ENCODE data around the gene IER5L. TPM values are rescaled to one million over a fixed set of nuclear protein-coding genes. Genes with fewer than 3 reads are reported as not detected.
"Not testable (repeated sequence)": the region's sequence is repeated elsewhere in the genome, so short reads cannot be mapped to it uniquely, and the experiment has no call there.

Gene IER5L
- total and polyA plus RNA-seq, 7 donors = 2.3 to 17.4 (median 6.7) TPM

DNA sequence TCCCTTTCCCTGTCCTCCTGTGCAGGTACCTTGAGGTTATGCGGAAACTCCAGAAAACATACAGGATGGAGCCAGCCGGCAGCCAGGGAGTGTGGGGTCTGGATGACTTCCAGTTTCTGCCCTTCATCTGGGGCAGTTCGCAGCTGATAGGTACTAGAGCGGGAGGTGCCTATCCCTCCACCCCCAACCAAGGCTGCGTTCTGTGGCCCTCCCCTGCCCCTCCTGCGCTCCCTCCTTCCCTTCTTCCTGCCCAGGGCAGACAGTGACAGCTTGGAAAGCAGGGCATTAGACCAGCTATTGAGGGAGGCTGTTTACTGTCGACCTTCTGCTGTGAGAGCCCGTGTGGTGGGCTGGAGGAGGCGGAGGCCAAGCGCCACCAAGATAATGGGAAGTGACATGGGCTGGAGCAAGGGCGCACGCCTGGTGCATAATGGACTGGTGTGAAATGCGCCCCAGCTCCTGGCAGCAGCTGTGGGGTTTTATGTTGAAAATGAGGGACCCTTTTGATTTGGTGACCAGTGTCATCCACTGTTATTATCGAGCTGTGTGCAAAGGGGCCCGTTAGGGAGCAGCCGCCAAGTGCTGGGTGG is 41.5 kb downstream of the IER5L start:
- no peak for TF ChIP-seq EP300 (IDR thresholded peaks at IDR 0.05)
- TF ChIP-seq, protein P1, sequence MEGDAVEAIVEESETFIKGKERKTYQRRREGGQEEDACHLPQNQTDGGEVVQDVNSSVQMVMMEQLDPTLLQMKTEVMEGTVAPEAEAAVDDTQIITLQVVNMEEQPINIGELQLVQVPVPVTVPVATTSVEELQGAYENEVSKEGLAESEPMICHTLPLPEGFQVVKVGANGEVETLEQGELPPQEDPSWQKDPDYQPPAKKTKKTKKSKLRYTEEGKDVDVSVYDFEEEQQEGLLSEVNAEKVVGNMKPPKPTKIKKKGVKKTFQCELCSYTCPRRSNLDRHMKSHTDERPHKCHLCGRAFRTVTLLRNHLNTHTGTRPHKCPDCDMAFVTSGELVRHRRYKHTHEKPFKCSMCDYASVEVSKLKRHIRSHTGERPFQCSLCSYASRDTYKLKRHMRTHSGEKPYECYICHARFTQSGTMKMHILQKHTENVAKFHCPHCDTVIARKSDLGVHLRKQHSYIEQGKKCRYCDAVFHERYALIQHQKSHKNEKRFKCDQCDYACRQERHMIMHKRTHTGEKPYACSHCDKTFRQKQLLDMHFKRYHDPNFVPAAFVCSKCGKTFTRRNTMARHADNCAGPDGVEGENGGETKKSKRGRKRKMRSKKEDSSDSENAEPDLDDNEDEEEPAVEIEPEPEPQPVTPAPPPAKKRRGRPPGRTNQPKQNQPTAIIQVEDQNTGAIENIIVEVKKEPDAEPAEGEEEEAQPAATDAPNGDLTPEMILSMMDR (IDR thresholded peaks at IDR 0.05) = no peak
- no peak for TF ChIP-seq POLR2AphosphoS5 (IDR thresholded peaks at IDR 0.05)
- no peak for TF ChIP-seq POLR2A (IDR thresholded peaks at IDR 0.05)
- DNase-seq = no peak
- no peaks in the 10 kb centered on the region for H3K9me3 ChIP-seq
- H3K36me3 ChIP-seq = peaks cover 0 to 49% (median 13%) of the 10 kb centered on the region in 4 donors
- no peaks in the 10 kb centered on the region for H3K27me3 ChIP-seq
- peaks cover 0 to 39% (median 32%) of the 10 kb centered on the region in 4 donors for H3K4me1 ChIP-seq
- peak overlapping the region in 1 of 4 donors; percentile 100 for H3K27ac ChIP-seq
- no peak overlapping the region for H3K4me3 ChIP-seq
- 86 to 89% methylated on average over 16 of the region's 16 CpGs for WGBS, 2 donors
- intact Hi-C loops (cut with DNase I) = no loop called here

DNA sequence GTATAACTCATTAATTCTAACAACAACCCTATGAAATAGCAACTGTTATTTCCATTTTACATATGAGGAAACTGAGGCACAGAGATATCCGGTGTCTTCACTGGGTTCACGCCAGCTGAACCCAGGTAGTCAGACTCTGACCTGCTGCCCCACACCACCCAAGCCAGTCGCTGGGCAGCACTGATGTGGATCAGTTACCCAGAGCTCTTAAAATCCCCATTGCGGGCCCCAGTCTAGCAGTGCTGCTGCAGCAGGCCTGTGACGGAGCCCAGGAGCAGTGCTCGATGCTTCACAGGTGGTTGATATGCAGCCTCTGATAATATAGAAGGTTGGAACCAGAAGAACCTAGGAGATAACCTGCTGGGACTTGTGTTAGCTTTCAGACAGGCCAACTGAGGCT is 42.6 kb downstream of the IER5L start:
- intact Hi-C loops (cut with DNase I) = no loop called here
- WGBS, 2 donors = 90 to 94% methylated on average over 6 of the region's 6 CpGs
- no peaks in the 10 kb centered on the region for H3K27me3 ChIP-seq

DNA sequence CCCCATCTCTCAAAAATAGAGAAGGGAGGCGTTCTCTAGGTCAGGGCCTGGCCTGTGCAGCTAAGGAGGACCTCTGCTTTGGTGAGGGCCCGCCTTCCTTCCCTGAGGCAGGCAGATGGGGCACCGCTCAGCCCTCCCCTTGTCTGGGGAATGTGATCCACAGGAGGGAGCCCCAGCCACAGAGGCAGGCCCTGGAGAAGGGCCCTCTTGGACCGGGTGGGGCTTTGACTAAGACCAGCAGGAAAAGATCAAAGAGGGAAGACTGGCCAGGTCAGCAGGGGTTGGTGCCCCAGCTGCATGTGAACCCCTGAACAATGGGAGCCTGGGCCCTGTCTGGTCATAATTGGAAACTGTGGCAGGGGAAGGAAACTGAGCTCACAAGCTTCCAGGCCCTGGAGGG is 45.0 kb downstream of the IER5L start:
- Histone ChIP-seq H3K9me3 (no peaks in the 10 kb centered on the region), H3K4me3 (no peak overlapping the region), H3K4me1 (peaks cover 0 to 9% (median 5%) of the 10 kb centered on the region in 4 donors), H3K27ac (no peak overlapping the region), H3K27me3 (no peaks in the 10 kb centered on the region), H3K36me3 (peaks cover 0 to 69% (median 13%) of the 10 kb centered on the region in 4 donors)
- WGBS, 2 donors = 89 to 94% methylated on average over 4 of the region's 4 CpGs
- intact Hi-C loops (cut with DNase I) = loop anchor here (2.0 to 5.0 kb wide), 2 partner anchors 109 to 488 kb away; partner anchors contain the start of gene C9orf50
- no peak for TF ChIP-seq EP300 (IDR thresholded peaks at IDR 0.05)
- no peak for TF ChIP-seq POLR2AphosphoS5 (IDR thresholded peaks at IDR 0.05)
- TF ChIP-seq, protein P1 (IDR thresholded peaks at IDR 0.05) = no peak
- no peak for TF ChIP-seq POLR2A (IDR thresholded peaks at IDR 0.05)
- DNase-seq = no peak

More for the DNA sequence above, 42.6 kb downstream of the IER5L start:
- Histone ChIP-seq H3K4me1 (peaks cover 0 to 31% (median 24%) of the 10 kb centered on the region in 4 donors), H3K9me3 (no peaks in the 10 kb centered on the region), H3K36me3 (peaks cover 0 to 59% (median 13%) of the 10 kb centered on the region in 4 donors), H3K4me3 (no peak overlapping the region), H3K27ac (no peak overlapping the region)
- no peak for TF ChIP-seq POLR2AphosphoS5 (IDR thresholded peaks at IDR 0.05)
- DNase-seq = no peak

DNA sequence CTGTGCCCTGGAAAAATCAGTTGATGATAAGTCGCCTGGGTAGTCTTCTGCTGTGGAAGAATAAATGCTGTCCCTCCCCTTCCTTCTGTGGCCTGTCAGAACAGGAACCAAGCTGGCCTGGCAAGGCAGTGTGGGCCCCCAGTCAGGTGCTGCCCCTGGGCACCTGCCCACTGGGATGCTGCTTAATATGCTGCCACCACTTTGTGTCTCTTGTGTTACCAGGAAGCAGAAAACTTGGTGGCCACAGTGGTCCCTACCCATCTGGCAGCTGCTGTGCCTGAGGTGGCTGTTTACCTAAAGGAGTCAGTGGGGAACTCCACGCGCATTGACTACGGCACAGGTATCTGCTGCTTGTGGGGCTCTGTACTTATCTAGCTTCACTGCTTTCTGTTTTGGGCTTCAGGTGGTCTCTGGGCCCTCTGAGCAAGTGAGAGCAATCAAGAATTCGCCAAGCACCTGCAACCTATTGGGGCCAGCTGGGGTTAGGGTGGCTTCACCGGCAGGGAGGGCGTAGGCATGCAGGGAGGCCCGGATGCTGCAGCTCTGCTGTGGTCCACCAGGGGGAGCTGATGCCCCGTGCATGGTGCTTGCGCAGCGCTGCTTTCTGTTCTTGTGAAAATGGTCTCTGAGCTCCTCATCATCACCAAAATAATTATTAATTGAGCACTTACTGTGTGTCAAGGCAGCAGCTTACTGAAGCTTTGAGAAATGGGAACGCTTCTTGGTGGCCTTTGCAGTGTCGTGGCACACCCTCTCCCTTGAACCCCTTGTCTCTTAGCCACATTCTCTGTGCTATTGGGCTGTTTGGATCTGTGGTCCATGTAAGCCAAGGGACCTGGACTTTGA is 46.5 kb downstream of the IER5L start:
- 41 to 46% methylated on average over 13 of the region's 13 CpGs for WGBS, 2 donors
- TF ChIP-seq POLR2A (IDR thresholded peaks at IDR 0.05) (no peak), POLR2AphosphoS5 (IDR thresholded peaks at IDR 0.05) (no peak), EP300 (IDR thresholded peaks at IDR 0.05) (no peak)
- TF ChIP-seq, protein P1 (IDR thresholded peaks at IDR 0.05) = peak; percentile 92 to 99 (median 96)
- Histone ChIP-seq H3K36me3 (peaks cover 0 to 62% (median 7%) of the 10 kb centered on the region in 4 donors), H3K27ac (peak overlapping the region in 1 of 4 donors; percentile 26), H3K9me3 (no peaks in the 10 kb centered on the region), H3K4me1 (peaks cover 0 to 6% (median 2%) of the 10 kb centered on the region in 4 donors), H3K4me3 (no peak overlapping the region), H3K27me3 (no peaks in the 10 kb centered on the region)
- peak; percentile 90 for DNase-seq
- intact Hi-C loops (cut with DNase I) = loop anchor here (2.0 to 5.0 kb wide), 3 partner anchors 111 to 651 kb away; partner anchors contain the start of gene C9orf50

DNA sequence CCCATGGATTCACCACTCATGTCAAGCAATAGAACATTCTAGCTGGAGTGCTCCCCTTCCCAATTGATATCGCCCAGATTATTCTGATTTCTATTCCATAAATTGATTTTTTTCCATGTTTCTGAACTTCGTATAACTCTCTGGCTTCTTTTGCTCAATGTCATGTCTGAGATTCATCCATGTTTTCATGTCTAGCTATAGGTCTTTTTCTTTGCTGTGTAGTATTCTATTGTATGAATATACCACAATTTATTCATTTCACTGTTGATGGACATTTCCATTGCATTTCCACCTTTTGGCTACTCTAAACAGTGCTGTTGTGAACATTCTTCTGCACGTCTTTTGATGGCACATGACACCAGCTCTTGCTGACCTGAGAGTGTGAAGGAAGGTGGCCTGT is 47.3 kb downstream of the IER5L start:
- WGBS, 2 donors = 65 to 82% methylated on average over 3 of the region's 3 CpGs
- H3K27me3 ChIP-seq = no peaks in the 10 kb centered on the region
- intact Hi-C loops (cut with DNase I) = loop anchor here (2.0 to 5.0 kb wide), 2 partner anchors 112 to 652 kb away; no protein-coding TSS in a partner anchor
- TF ChIP-seq, protein P1 (IDR thresholded peaks at IDR 0.05) = no peak
- TF ChIP-seq POLR2A (IDR thresholded peaks at IDR 0.05) (no peak), POLR2AphosphoS5 (IDR thresholded peaks at IDR 0.05) (no peak), EP300 (IDR thresholded peaks at IDR 0.05) (no peak)
- H3K9me3 ChIP-seq = no peaks in the 10 kb centered on the region
- H3K27ac ChIP-seq = no peak overlapping the region
- DNase-seq = no peak
- H3K4me3 ChIP-seq = no peak overlapping the region
- H3K4me1 ChIP-seq = peaks cover 0 to 6% (median 2%) of the 10 kb centered on the region in 4 donors
- H3K36me3 ChIP-seq = peaks cover 0 to 54% (median 6%) of the 10 kb centered on the region in 4 donors

DNA sequence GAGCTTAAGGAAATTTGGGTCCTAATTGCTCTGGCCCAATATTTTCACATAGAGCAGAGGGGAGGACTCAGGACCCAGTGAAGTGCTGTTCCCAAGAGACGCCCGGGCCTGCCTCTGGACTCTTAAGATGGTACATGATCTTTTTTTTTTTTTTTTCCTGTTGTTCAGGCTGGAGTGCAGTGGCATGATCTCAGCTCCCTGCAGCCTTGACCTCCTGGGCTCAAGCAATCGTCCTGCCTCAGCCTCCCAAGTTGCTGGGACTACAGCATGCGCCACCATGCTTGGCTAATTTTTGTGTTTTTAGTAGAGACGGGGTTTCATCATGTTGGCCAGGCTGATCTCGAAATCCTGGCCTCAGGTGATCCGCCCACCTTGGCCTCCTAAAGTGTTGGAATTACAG is 47.8 kb downstream of the IER5L start:
- not testable (repeated sequence) for H3K27ac ChIP-seq, H3K27me3 ChIP-seq, H3K9me3 ChIP-seq, DNase-seq, H3K4me3 ChIP-seq, H3K4me1 ChIP-seq
- 91 to 95% methylated on average over 7 of the region's 7 CpGs for WGBS, 2 donors
- H3K36me3 ChIP-seq = peaks cover 0 to 54% (median 4%) of the 10 kb centered on the region in 4 donors
- intact Hi-C loops (cut with DNase I) = loop anchor here (2.0 to 5.0 kb wide), 2 partner anchors 112 to 653 kb away; no protein-coding TSS in a partner anchor

All from sigmoid colon (tissue), 7 donors.